Activated CD8-positive, alpha-beta T cell treated with anti-CD3 and anti-CD28 coated beads for 36 hours (primary cell): ENCODE measurements around the gene SLC9A6. TPM values are rescaled to one million over a fixed set of nuclear protein-coding genes. Genes with fewer than 3 reads are reported as not detected.
"Not testable (repeated sequence)": the region's sequence is repeated elsewhere in the genome, so short reads cannot be mapped to it uniquely, and the experiment has no call there.

Source experiments
- ATAC-seq: fragments of 200-7000 bp; cut with Tn5 transposase; one replicate; pipeline ENCODE4 v1.10.0; 2021; ENCODE audit warnings: mild to moderate bottlenecking, moderate library complexity
- CTCF ChIA-PET: fragments of 350-600 bp; sonication (Branson Sonifier 250); formaldehyde crosslinking; loops from one replicate; lab custom pipeline; 2021; ENCODE audit warnings: antibody characterized with exemption; lab: Charles Lee
- POLR2A ChIA-PET: fragments of 350-600 bp; sonication (Branson Sonifier 250); formaldehyde crosslinking; loops from one replicate; lab custom pipeline; 2021; ENCODE audit warnings: antibody characterized with exemption; lab: Charles Lee
- DNase-seq: peaks from one replicate; pipeline ENCODE4 v3.0.0-alpha.2; 2020
- H3K27ac Mint-ChIP-seq: one replicate; pipeline ENCODE4 v1.8.0; 2021; ENCODE audit warnings: mild to moderate bottlenecking, mixed read lengths
- H3K27me3 Mint-ChIP-seq: one replicate; pipeline ENCODE4 v1.8.0; 2021; ENCODE audit warnings: mixed read lengths
- H3K36me3 Mint-ChIP-seq: one replicate; pipeline ENCODE4 v1.8.0; 2021; ENCODE audit warnings: low read depth, mixed read lengths
- H3K4me1 Mint-ChIP-seq: one replicate; pipeline ENCODE4 v1.8.0; 2021; ENCODE audit warnings: low read depth, mixed read lengths
- H3K4me3 Mint-ChIP-seq: one replicate; pipeline ENCODE4 v1.8.0; 2021; ENCODE audit warnings: mild to moderate bottlenecking, moderate library complexity, mixed read lengths
- H3K9me3 Mint-ChIP-seq: one replicate; pipeline ENCODE4 v1.8.0; 2021; ENCODE audit warnings: mixed read lengths
- CTCF ChIP-seq: fragments of 200-600 bp; IDR thresholded peaks from one replicate; pipeline ENCODE4 v1.8.0; 2022; ENCODE audit warnings: antibody characterized with exemption, mild to moderate bottlenecking
- intact Hi-C: fragments of 100-400 bp; cut with micrococcal nuclease; formaldehyde crosslinking; loops from one replicate; pipeline ENCODE4 v1.10.0; 2022
- total RNA-seq, 2 experiments: library from RNA; stranded (reverse); gene quantifications; one replicate each; pipeline ENCODE4 v1.2.3, GENCODE V29; 2021

SLC9A6 gene
- total RNA-seq, 2 experiments from 2014 or later: 8.7 to 11.3 TPM

- ChIA-PET CTCF (interaction anchor here (1.6 kb wide), 1 partner anchor 18 kb away, joined by 4 read pairs; no protein-coding TSS in a partner anchor), POLR2A (no interaction called here)
- intact Hi-C loops: no loop called here
- Mint-ChIP-seq H3K36me3 (peaks cover 3% of the 10 kb centered on the region), H3K4me3 (no peak overlapping the region), H3K27ac (no peak overlapping the region), H3K27me3 (no peaks in the 10 kb centered on the region), H3K4me1 (no peaks in the 10 kb centered on the region), H3K9me3 (no peaks in the 10 kb centered on the region)
- DNase-seq: no peak
- no peak for ATAC-seq
- TF ChIP-seq CTCF: no peak
Observed at GRCh38 chrX:136046295-136047015, 61.2 kb downstream of the SLC9A6 start.

- TF ChIP-seq CTCF: no peak
- no peaks in the 10 kb centered on the region for H3K9me3 Mint-ChIP-seq
- ChIA-PET POLR2A (no interaction called here), CTCF (interaction anchor here (1.6 kb wide), 1 partner anchor 19 kb away, joined by 4 read pairs; no protein-coding TSS in a partner anchor)
- H3K4me3 Mint-ChIP-seq: no peak overlapping the region
- H3K27me3 Mint-ChIP-seq: no peaks in the 10 kb centered on the region
- peaks cover 1% of the 10 kb centered on the region for H3K36me3 Mint-ChIP-seq
- no peak for DNase-seq
- no peaks in the 10 kb centered on the region for H3K4me1 Mint-ChIP-seq
- intact Hi-C loops: no loop called here
- no peak for ATAC-seq
- no peak overlapping the region for H3K27ac Mint-ChIP-seq
Observed at GRCh38 chrX:136047016-136047642, 61.9 kb downstream of the SLC9A6 start.

DNA sequence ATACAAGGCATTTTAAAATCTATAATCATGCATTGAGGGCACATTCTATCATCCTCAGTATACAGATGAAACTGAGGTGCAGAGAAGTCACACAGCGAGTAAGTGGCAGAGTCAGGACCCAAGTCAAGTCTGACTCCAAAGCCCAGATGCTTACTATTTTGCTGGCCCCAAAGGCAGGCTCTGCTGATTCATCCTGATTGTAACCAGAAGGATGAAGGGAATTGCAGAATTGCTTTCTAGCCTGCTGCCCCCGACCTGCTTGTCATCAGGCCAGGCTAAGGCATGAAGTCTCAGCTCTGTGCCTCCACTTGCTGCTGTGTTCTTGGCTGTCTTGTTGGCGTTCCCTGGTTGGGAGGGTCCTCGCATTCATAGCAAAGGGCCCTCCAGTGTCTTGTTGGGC, 62.7 kb downstream of the SLC9A6 start:
- ChIA-PET POLR2A (no interaction called here), CTCF (interaction anchor here (1.6 kb wide), 1 partner anchor 20 kb away, joined by 4 read pairs; no protein-coding TSS in a partner anchor)
- DNase-seq (no peak), ATAC-seq (no peak)
- TF ChIP-seq CTCF: no peak
- Mint-ChIP-seq H3K27ac (no peak overlapping the region), H3K9me3 (no peaks in the 10 kb centered on the region), H3K36me3 (peaks cover 1% of the 10 kb centered on the region), H3K4me3 (no peak overlapping the region), H3K4me1 (no peaks in the 10 kb centered on the region), H3K27me3 (no peaks in the 10 kb centered on the region)
- intact Hi-C loops: no loop called here

GRCh38 chrX:136048446-136048845, 63.2 kb downstream of the SLC9A6 start:
- ChIA-PET POLR2A (no interaction called here), CTCF (no interaction called here)
- Mint-ChIP-seq H3K4me1 (no peaks in the 10 kb centered on the region), H3K9me3 (no peaks in the 10 kb centered on the region), H3K36me3 (peaks cover 1% of the 10 kb centered on the region), H3K27ac (no peak overlapping the region), H3K4me3 (no peak overlapping the region), H3K27me3 (no peaks in the 10 kb centered on the region)
- no peak for TF ChIP-seq CTCF
- intact Hi-C loops: no loop called here
- ATAC-seq: no peak
- DNase-seq: no peak

- Mint-ChIP-seq H3K27me3 (no peaks in the 10 kb centered on the region), H3K4me3 (no peak overlapping the region), H3K36me3 (peaks cover 1% of the 10 kb centered on the region), H3K4me1 (no peaks in the 10 kb centered on the region), H3K27ac (no peak overlapping the region), H3K9me3 (no peaks in the 10 kb centered on the region)
- no peak for ATAC-seq
- ChIA-PET CTCF (no interaction called here), POLR2A (interaction anchor here (1.2 kb wide), 1 partner anchor 9 kb away, joined by 3 read pairs; no protein-coding TSS in a partner anchor)
- no peak for DNase-seq
- no peak for TF ChIP-seq CTCF
- intact Hi-C loops: no loop called here
Observed at GRCh38 chrX:136049608-136050007, 64.4 kb downstream of the SLC9A6 start.

- ChIA-PET CTCF (interaction anchor here (1.6 kb wide), 1 partner anchor 23 kb away, joined by 4 read pairs; no protein-coding TSS in a partner anchor), POLR2A (interaction anchor here (1.2 kb wide), 1 partner anchor 11 kb away, joined by 3 read pairs; no protein-coding TSS in a partner anchor)
- ATAC-seq, H3K27me3 Mint-ChIP-seq, H3K9me3 Mint-ChIP-seq, intact Hi-C loops, H3K4me3 Mint-ChIP-seq, H3K4me1 Mint-ChIP-seq, H3K36me3 Mint-ChIP-seq, H3K27ac Mint-ChIP-seq, DNase-seq: not testable (repeated sequence)
Observed at GRCh38 chrX:136050875-136051274, 65.6 kb downstream of the SLC9A6 start.
